Right renal cortex interstitium (tissue), 3 donors: Measurements from ENCODE around the gene WASHC2C. TPM values are rescaled to one million over a fixed set of nuclear protein-coding genes. Genes with fewer than 3 reads are reported as not detected.
"Not testable (repeated sequence)": the region's sequence is repeated elsewhere in the genome, so short reads cannot be mapped to it uniquely, and the experiment has no call there.

ENCODE experiments used
- DNase-seq, 3 donors: peaks; one replicate each; pipeline ENCODE4 v3.0.0-alpha.2; 2013; ENCODE audit warnings: low read depth in 3 of 3, low spot score in 2 of 3
- polyA plus RNA-seq, 3 donors: library from polyadenylated mRNA; unstranded; fragments of 120-200 nt; gene quantifications; one replicate each; pipeline ENCODE4 v1.2.1, GENCODE V29; 2013; ENCODE audit not compliant: insufficient read length in 3 of 3

The WASHC2C gene
- polyA plus RNA-seq, 3 donors = 52.7 to 63.7 (median 56.2) TPM

DNA sequence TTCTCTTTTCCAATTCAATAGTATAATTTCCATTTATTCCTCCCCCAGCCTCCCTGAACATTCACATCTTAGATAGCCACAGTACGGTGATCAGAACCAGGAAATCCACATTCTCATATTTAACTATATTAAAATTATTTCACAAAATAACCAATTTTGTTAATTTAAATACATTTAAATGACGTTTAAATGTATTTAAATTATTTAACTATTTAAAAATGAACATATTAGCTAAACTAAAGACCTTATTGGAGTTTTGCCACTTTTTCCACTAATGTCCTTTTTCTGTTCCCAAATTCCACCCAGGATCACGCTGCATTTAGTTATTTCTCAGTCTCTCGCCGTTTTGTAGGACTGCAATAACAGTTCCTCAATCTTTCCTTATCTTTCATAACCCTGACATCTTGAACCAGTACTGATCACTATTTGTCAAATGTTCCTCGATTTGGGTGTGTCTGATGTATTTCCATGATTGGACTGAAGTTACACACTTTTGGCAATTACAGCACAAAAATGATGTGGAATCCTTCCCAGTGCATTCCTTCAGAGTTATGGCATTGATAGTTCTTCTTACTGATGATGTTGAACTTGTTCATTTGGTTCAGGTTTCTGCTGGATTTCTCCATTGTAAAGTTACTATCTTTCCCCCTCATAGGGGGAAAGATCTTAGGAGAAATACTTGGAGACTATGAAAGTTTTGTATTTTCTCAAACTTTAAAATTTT is 93.2 kb downstream of the WASHC2C start:
- not testable (repeated sequence) for DNase-seq

GRCh38 chr10:45822918-45823317 is 95.9 kb downstream of the WASHC2C start:
- not testable (repeated sequence) for DNase-seq

Other genes with a start within 250 kb of the WASHC2C start
- gene ZFAND4, start 54.5 kb upstream of the WASHC2C start, polyA plus RNA-seq = 10 to 100 TPM; 13.4 to 16.1 (median 14.7) TPM
- gene AGAP4, start 120.2 kb downstream of the WASHC2C start, polyA plus RNA-seq = 10 to 100 TPM; 23.1 to 31.1 (median 25.4) TPM
- gene TIMM23, start 245.2 kb downstream of the WASHC2C start, polyA plus RNA-seq = 10 to 100 TPM; 69.7 to 72.7 (median 70.2) TPM